ENCODE measurements around the gene TEX13A. TPM values are rescaled to one million over a fixed set of nuclear protein-coding genes. Genes with fewer than 3 reads are reported as not detected.

Gene TEX13A
- total RNA-seq, 4 donors from 2014 or later: not detected

DNA sequence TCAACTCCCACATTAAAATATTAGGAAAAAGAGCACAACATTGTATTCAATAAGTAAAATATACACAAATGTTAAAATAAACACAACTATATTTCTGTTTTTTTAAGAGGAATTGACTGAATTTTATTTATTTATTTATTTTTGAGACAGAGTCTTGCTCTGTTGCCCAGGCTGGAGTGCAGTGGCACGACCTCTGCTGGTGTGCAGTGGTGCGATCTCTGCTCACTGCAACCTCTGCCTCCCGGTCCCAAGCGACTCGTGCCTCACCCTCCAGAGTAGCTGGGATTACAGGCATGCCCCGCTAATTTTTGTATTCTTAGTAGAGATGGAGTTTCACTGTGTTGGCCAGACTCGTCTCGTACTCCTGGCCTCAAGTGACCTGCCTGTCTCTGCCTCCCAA lies 31.4 kb downstream of the TEX13A start:
- Histone ChIP-seq H3K4me3 (no peak overlapping the region), H3K4me1 (no peaks in the 10 kb centered on the region), H3K27ac (no peak overlapping the region), H3K36me3 (no peaks in the 10 kb centered on the region), H3K27me3 (peaks cover 0 to 4% (median 0%) of the 10 kb centered on the region in 4 donors), H3K9me3 (no peaks in the 10 kb centered on the region)
- intact Hi-C loops (cut with DNase I): no loop called here
- TF ChIP-seq, protein P1, sequence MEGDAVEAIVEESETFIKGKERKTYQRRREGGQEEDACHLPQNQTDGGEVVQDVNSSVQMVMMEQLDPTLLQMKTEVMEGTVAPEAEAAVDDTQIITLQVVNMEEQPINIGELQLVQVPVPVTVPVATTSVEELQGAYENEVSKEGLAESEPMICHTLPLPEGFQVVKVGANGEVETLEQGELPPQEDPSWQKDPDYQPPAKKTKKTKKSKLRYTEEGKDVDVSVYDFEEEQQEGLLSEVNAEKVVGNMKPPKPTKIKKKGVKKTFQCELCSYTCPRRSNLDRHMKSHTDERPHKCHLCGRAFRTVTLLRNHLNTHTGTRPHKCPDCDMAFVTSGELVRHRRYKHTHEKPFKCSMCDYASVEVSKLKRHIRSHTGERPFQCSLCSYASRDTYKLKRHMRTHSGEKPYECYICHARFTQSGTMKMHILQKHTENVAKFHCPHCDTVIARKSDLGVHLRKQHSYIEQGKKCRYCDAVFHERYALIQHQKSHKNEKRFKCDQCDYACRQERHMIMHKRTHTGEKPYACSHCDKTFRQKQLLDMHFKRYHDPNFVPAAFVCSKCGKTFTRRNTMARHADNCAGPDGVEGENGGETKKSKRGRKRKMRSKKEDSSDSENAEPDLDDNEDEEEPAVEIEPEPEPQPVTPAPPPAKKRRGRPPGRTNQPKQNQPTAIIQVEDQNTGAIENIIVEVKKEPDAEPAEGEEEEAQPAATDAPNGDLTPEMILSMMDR (IDR thresholded peaks at IDR 0.05): no peak
- no peak for TF ChIP-seq POLR2A (IDR thresholded peaks at IDR 0.05)
- WGBS, 2 donors: 74 to 76% methylated on average over 5 to 8 of the region's 8 CpGs
- DNase-seq: no peak

DNA sequence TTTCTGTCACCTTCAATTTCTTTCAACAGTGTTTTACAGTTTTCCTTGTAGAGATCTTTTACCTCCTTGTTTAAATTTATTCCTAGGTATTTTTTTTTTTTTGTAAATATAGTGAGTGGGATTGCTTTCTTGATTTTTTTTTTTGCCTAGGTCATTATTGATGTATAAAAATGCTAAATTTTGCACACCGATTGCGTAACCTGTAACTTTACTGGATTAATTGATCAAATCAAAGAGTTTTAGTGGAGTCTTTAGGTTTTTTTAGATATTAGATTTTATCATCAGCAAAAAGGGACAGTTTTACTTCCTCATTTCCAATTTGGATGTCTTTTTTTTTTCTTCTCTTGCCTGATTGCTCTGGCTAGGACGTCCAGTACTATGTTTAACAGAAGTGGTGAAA lies 40.9 kb downstream of the TEX13A start:
- intact Hi-C loops (cut with DNase I): no loop called here
- Histone ChIP-seq H3K27me3 (no peaks in the 10 kb centered on the region), H3K27ac (no peak overlapping the region), H3K36me3 (no peaks in the 10 kb centered on the region), H3K4me1 (no peaks in the 10 kb centered on the region), H3K4me3 (no peak overlapping the region), H3K9me3 (peaks cover 0 to 4% (median 0%) of the 10 kb centered on the region in 3 donors)
- no peak for TF ChIP-seq POLR2A (IDR thresholded peaks at IDR 0.05)
- TF ChIP-seq, protein P1 (IDR thresholded peaks at IDR 0.05): no peak
- WGBS, 2 donors: 71 to 78% methylated on average over 3 of the region's 3 CpGs
- DNase-seq: no peak

DNA sequence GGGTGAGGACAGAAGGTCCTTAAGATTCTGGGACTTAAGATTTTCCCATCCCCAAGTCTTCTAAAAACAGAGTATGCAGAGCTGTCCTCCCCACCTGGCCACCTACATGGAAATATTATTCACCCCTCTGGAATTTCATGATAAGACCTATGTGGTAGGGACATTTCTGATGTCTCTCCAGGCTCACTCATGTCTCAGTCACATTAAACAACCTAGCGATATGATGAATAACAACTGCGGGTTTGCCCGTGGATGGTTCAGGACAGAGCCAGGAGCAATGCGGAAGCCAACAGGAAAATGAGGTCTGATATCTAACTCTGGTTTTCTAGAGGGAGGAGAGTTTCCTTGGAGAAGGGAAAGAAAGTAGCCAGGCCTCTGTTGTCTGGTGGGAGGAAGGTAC lies 47.4 kb downstream of the TEX13A start:
- H3K27ac ChIP-seq: no peak overlapping the region
- no peaks in the 10 kb centered on the region for H3K4me1 ChIP-seq
- intact Hi-C loops (cut with DNase I): no loop called here
- H3K9me3 ChIP-seq: no peaks in the 10 kb centered on the region
- no peak for TF ChIP-seq POLR2A (IDR thresholded peaks at IDR 0.05)
- TF ChIP-seq, protein P1 (IDR thresholded peaks at IDR 0.05): no peak
- no peak overlapping the region for H3K4me3 ChIP-seq
- H3K36me3 ChIP-seq: no peaks in the 10 kb centered on the region
- no peaks in the 10 kb centered on the region for H3K27me3 ChIP-seq
- DNase-seq: no peak
- WGBS, 2 donors: 85% methylated on average over 4 of the region's 4 CpGs; no CpG with 5 or more reads in 1 of the 2 donors

Measured in esophagus squamous epithelium (tissue), 5 donors.